B cell (primary cell): ENCODE data around the gene GATA3. TPM values are rescaled to one million over a fixed set of nuclear protein-coding genes. Genes with fewer than 3 reads are reported as not detected.

ENCODE experiments used
- ATAC-seq: fragments of 200-7000 bp; cut with Tn5 transposase; one replicate; pipeline ENCODE4 v1.10.0; 2021; ENCODE audit warnings: low read depth, mild to moderate bottlenecking, moderate number of reproducible peaks, moderate library complexity
- CTCF ChIA-PET: fragments of 350-600 bp; sonication (Branson Sonifier 250); formaldehyde crosslinking; loops from one replicate; lab custom pipeline; 2021; ENCODE audit warnings: antibody characterized with exemption, inconsistent platforms; lab: Charles Lee
- POLR2A ChIA-PET: fragments of 350-600 bp; sonication (Branson Sonifier 250); formaldehyde crosslinking; loops from one replicate; lab custom pipeline; 2021; ENCODE audit warnings: antibody characterized with exemption; lab: Charles Lee
- DNase-seq: peaks from one replicate; pipeline ENCODE4 v3.0.0; 2013
- H2AFZ ChIP-seq: 2 replicates; pipeline ENCODE4 v1.6.1; 2012; ENCODE audit warnings: mild to moderate bottlenecking, low read depth, low read length; ENCODE audit not compliant: insufficient read depth, poor library complexity, severe bottlenecking
- H3K27ac ChIP-seq, 2 donors: 1 replicate in 1 of 2; 2 replicates in 1 of 2; pipeline ENCODE4 v1.5.1; 2012 to 2013; ENCODE audit warnings: low read length in 2 of 2, mild to moderate bottlenecking in 2 of 2, moderate library complexity in 1 of 2
- H3K27me3 ChIP-seq, 4 experiments: fragments of 200-600 bp in 1 of 4; sonication (generic) in 1 of 4; replicated peaks in 1 of 4; 1 replicate in 2 of 4; 2 replicates in 2 of 4; pipeline versions ENCODE4 v1.6.1 to v1.7.0; 2013 to 2016; ENCODE audit warnings: low read length in 3 of 4, mild to moderate bottlenecking in 2 of 4, mixed read lengths in 1 of 4, moderate library complexity in 1 of 4; ENCODE audit not compliant: insufficient read depth in 4 of 4, control insufficient read depth in 3 of 4; ENCODE audit errors: control extremely low read depth in 1 of 4
- H3K36me3 ChIP-seq, 2 experiments: replicated peaks in 1 of 2; 1 replicate in 1 of 2; 2 replicates in 1 of 2; pipeline versions ENCODE4 v1.6.1 to v1.7.1; 2013; ENCODE audit warnings: low read length in 1 of 2; ENCODE audit not compliant: insufficient read depth in 2 of 2, control insufficient read depth in 1 of 2; ENCODE audit errors: control extremely low read depth in 1 of 2, extremely low read depth in 1 of 2
- H3K4me1 ChIP-seq, 2 donors: fragments of 200-600 bp in 1 of 2; sonication (generic) in 1 of 2; 1 replicate in 1 of 2; 2 replicates in 1 of 2; pipeline versions ENCODE4 v1.5.1 to v1.6.1; 2013 to 2017; ENCODE audit warnings: low read length in 2 of 2; ENCODE audit not compliant: control insufficient read depth in 2 of 2, insufficient read depth in 2 of 2
- H3K4me2 ChIP-seq: replicated peaks from 2 replicates; pipeline ENCODE3; 2012; ENCODE audit warnings: mild to moderate bottlenecking, low read depth, low read length; ENCODE audit not compliant: poor library complexity, severe bottlenecking
- H3K4me3 ChIP-seq, 5 experiments: fragments of 200-600 bp in 1 of 5; sonication (generic) in 1 of 5; 1 replicate in 3 of 5; 2 replicates in 2 of 5; pipeline versions ENCODE4 v1.5.1 to v1.7.0; 2011 to 2016; ENCODE audit warnings: low read length in 4 of 5, mild to moderate bottlenecking in 4 of 5, low read depth in 2 of 5, control low read depth in 1 of 5, moderate library complexity in 1 of 5; ENCODE audit not compliant: insufficient read depth in 1 of 5; ENCODE audit errors: control extremely low read depth in 1 of 5, extremely low read depth in 1 of 5
- H3K79me2 ChIP-seq: fragments of 200-600 bp; sonication (generic); one replicate; pipeline ENCODE4 v1.6.0; 2016; ENCODE audit warnings: low read length; ENCODE audit not compliant: control insufficient read depth, insufficient read depth
- H3K9ac ChIP-seq: fragments of 200-600 bp; sonication (generic); 2 replicates; pipeline ENCODE4 v1.6.1; 2017; ENCODE audit warnings: mild to moderate bottlenecking, low read length, moderate library complexity
- H3K9me3 ChIP-seq, 3 donors: one replicate each; pipeline versions ENCODE4 v1.6.1 to v1.7.1; 2013; ENCODE audit warnings: low read length in 2 of 3; ENCODE audit not compliant: control insufficient read depth in 2 of 3, insufficient read depth in 1 of 3; ENCODE audit errors: control extremely low read depth in 1 of 3
- H4K20me1 ChIP-seq: 2 replicates; pipeline ENCODE4 v1.6.0; 2012; ENCODE audit warnings: mild to moderate bottlenecking, low read length; ENCODE audit not compliant: insufficient read depth, control insufficient read depth, poor library complexity, severe bottlenecking
- H3K27ac Mint-ChIP-seq: one replicate; pipeline ENCODE4 v1.8.0; 2021; ENCODE audit warnings: mixed read lengths
- H3K27me3 Mint-ChIP-seq: one replicate; pipeline ENCODE4 v1.8.0; 2021; ENCODE audit warnings: mixed read lengths
- H3K4me1 Mint-ChIP-seq: one replicate; pipeline ENCODE4 v1.8.0; 2021; ENCODE audit warnings: mixed read lengths
- H3K4me3 Mint-ChIP-seq: one replicate; pipeline ENCODE4 v1.8.0; 2021; ENCODE audit warnings: mixed read lengths
- H3K9me3 Mint-ChIP-seq: one replicate; pipeline ENCODE4 v1.8.0; 2022; ENCODE audit warnings: mixed read lengths; ENCODE audit not compliant: insufficient read depth
- EZH2 ChIP-seq: IDR thresholded peaks from 2 replicates; pipeline ENCODE4 v1.6.1; 2012; ENCODE audit warnings: borderline replicate concordance, low read depth, mild to moderate bottlenecking, moderate library complexity, low read length; ENCODE audit not compliant: insufficient read depth, poor library complexity, severe bottlenecking
- WGBS: methylation state at CpG from one replicate; pipeline ENCODE4 v1.1.5; 2013; ENCODE audit warnings: missing lambda C conversion rate; ENCODE audit not compliant: insufficient coverage; 5-methylcytosine and 5-hydroxymethylcytosine counted together
- intact Hi-C: fragments of 100-400 bp; cut with micrococcal nuclease; formaldehyde crosslinking; loops from one replicate; pipeline ENCODE4 v1.10.0; 2022
- polyA plus RNA-seq: library from polyadenylated mRNA; depleted of rRNA; stranded (reverse); fragments of >200 nt; gene quantifications from 2 replicates; pipeline ENCODE4 v1.2.3, GENCODE V29; 2012
- total RNA-seq, 2 donors: library from RNA; stranded (reverse); fragments of 120-200 nt in 1 of 2; gene quantifications; 1 replicate in 1 of 2; 2 replicates in 1 of 2; pipeline versions ENCODE4 v1.2.3 to v1.2.4, GENCODE V29; 2013 to 2022
- TF ChIP-seq, protein P1 (sequence below): fragments of 200-600 bp; IDR thresholded peaks from one replicate; pipeline ENCODE4 v1.8.0; 2022; ENCODE audit warnings: antibody characterized with exemption, mild to moderate bottlenecking

Gene GATA3
- total and polyA plus RNA-seq, 2 donors (not counting 1 experiment from before 2014, with no cell fraction given): 0.60 to 0.94 TPM

DNA sequence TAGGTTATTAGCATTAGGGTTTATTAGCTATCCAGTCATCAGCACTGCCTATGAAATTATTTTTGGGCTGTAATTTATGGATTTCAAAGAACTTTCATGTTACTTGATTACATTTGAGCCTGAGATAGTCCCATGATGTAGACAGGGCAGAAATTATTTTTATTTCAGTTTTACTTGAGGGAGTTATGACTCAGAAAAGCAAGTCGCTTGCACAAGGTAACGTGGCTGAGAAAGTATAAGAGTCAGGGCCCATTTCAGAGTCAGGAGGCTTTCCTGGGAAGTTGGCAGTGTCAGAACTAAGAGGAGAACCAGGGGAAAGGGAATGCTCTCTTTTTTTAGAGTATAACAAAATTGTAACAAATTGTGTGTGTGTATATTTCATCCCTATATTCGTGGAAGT, 16.5 kb downstream of the GATA3 start:
- no peaks in the 10 kb centered on the region for H3K4me1 Mint-ChIP-seq
- no peak for ATAC-seq
- H3K27ac ChIP-seq: no peak overlapping the region
- CTCF ChIA-PET: no interaction called here
- H3K4me3 Mint-ChIP-seq: no peak overlapping the region
- H4K20me1 ChIP-seq: no peaks in the 10 kb centered on the region
- peaks cover 0 to 13% (median 0%) of the 10 kb centered on the region in 4 experiments for H3K27me3 ChIP-seq
- no peaks in the 10 kb centered on the region for H3K4me1 ChIP-seq
- no peak overlapping the region for H3K4me2 ChIP-seq
- H3K79me2 ChIP-seq: no peaks in the 10 kb centered on the region
- H3K9me3 ChIP-seq: no peaks in the 10 kb centered on the region
- H3K27ac Mint-ChIP-seq: no peak overlapping the region
- WGBS: 89% methylated on average over 2 of the region's 3 CpGs
- H2AFZ ChIP-seq: no peak overlapping the region
- no peak for TF ChIP-seq EZH2
- TF ChIP-seq, protein P1, sequence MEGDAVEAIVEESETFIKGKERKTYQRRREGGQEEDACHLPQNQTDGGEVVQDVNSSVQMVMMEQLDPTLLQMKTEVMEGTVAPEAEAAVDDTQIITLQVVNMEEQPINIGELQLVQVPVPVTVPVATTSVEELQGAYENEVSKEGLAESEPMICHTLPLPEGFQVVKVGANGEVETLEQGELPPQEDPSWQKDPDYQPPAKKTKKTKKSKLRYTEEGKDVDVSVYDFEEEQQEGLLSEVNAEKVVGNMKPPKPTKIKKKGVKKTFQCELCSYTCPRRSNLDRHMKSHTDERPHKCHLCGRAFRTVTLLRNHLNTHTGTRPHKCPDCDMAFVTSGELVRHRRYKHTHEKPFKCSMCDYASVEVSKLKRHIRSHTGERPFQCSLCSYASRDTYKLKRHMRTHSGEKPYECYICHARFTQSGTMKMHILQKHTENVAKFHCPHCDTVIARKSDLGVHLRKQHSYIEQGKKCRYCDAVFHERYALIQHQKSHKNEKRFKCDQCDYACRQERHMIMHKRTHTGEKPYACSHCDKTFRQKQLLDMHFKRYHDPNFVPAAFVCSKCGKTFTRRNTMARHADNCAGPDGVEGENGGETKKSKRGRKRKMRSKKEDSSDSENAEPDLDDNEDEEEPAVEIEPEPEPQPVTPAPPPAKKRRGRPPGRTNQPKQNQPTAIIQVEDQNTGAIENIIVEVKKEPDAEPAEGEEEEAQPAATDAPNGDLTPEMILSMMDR: no peak
- H3K36me3 ChIP-seq: no peaks in the 10 kb centered on the region
- intact Hi-C loops: no loop called here
- no peak overlapping the region for H3K9ac ChIP-seq
- no peak for DNase-seq
- H3K27me3 Mint-ChIP-seq: peaks cover 15% of the 10 kb centered on the region
- H3K4me3 ChIP-seq: no peak overlapping the region
- POLR2A ChIA-PET: no interaction called here
- no peaks in the 10 kb centered on the region for H3K9me3 Mint-ChIP-seq

DNA sequence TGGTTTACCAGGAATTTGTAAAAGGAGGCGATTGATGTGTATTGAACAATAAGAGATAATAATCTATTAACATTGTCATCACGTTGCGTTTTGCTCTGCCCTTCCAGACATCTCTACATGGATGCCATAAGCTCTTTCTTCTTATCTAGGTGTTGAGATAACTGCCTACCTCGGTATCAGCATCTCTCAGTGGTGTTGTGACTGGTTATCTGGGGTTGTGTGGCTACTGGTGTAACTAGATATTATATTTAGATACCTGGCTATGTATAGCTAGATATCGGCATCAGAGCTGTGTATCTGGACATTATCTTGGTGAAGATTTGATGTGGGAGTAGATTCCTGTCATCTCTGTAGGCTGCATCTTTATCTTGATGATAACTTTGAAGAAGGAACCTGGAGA, 17.2 kb downstream of the GATA3 start:
- DNase-seq (no peak), ATAC-seq (no peak)
- H2AFZ ChIP-seq: no peak overlapping the region
- H3K27ac ChIP-seq: no peak overlapping the region
- H3K4me3 ChIP-seq: no peak overlapping the region
- WGBS: 100% methylated on average over 1 of the region's 5 CpGs
- TF ChIP-seq, protein P1: no peak
- TF ChIP-seq EZH2: no peak
- H3K4me2 ChIP-seq: no peak overlapping the region
- intact Hi-C loops: no loop called here
- H3K9ac ChIP-seq: no peak overlapping the region
- H3K79me2 ChIP-seq: no peaks in the 10 kb centered on the region
- Mint-ChIP-seq H3K9me3 (no peaks in the 10 kb centered on the region), H3K27me3 (peaks cover 15% of the 10 kb centered on the region), H3K4me1 (no peaks in the 10 kb centered on the region), H3K27ac (no peak overlapping the region), H3K4me3 (no peak overlapping the region)
- ChIA-PET CTCF (no interaction called here), POLR2A (no interaction called here)
- peaks cover 0 to 13% (median 0%) of the 10 kb centered on the region in 4 experiments for H3K27me3 ChIP-seq
- H3K9me3 ChIP-seq: no peaks in the 10 kb centered on the region
- no peaks in the 10 kb centered on the region for H3K4me1 ChIP-seq
- H4K20me1 ChIP-seq: no peaks in the 10 kb centered on the region
- no peaks in the 10 kb centered on the region for H3K36me3 ChIP-seq
